GM19372 (cell line): Measurements from ENCODE around the gene MICALL2.
A peak's percentile ranks its signal among the peaks of the same experiment; 100 is the strongest.

Source experiments
- ATAC-seq: cut with Tn5 transposase; IDR thresholded peaks from one replicate; pipeline ENCODE4 v1.9.1; 2021; ENCODE audit warnings: mild to moderate bottlenecking, low read depth, moderate library complexity; ENCODE audit not compliant: unreplicated experiment

The MICALL2 gene

GRCh38 chr7:1458683-1459511 is at the start of gene MICALL2:
Gene MICALL2, minus strand, starts transcription at chr7:1459470. Its CDS starts 144 bp downstream, at chr7:1459326.
- peak; percentile 25 for ATAC-seq

GRCh38 chr7:1508277-1508758 is 49.0 kb upstream of the MICALL2 start:
- no peak for ATAC-seq

- no peak for ATAC-seq
Measured at GRCh38 chr7:1505731-1506550, 46.7 kb upstream of the MICALL2 start.

GRCh38 chr7:1503816-1504775 is 44.8 kb upstream of the MICALL2 start, which contains the start of gene INTS1:
Gene INTS1, minus strand, starts transcription at chr7:1504389. Its CDS starts 429 bp downstream, at chr7:1503960.
- peak; percentile 92 for ATAC-seq

- ATAC-seq: no peak
Measured at GRCh38 chr7:1503390-1503789, 44.1 kb upstream of the MICALL2 start.

GRCh38 chr7:1502845-1503244 is 43.6 kb upstream of the MICALL2 start:
- ATAC-seq: no peak

GRCh38 chr7:1501487-1502270 is 42.4 kb upstream of the MICALL2 start:
- no peak for ATAC-seq

- ATAC-seq: no peak
Measured at GRCh38 chr7:1500064-1500807, 41.0 kb upstream of the MICALL2 start.

- ATAC-seq: no peak
Measured at GRCh38 chr7:1499367-1500029, 40.2 kb upstream of the MICALL2 start.

GRCh38 chr7:1498370-1499305 is 39.4 kb upstream of the MICALL2 start:
- no peak for ATAC-seq

- ATAC-seq: no peak
Measured at GRCh38 chr7:1497293-1497927, 38.1 kb upstream of the MICALL2 start.

- ATAC-seq: no peak
Measured at GRCh38 chr7:1496531-1497292, 37.4 kb upstream of the MICALL2 start.

GRCh38 chr7:1495564-1496242 is 36.4 kb upstream of the MICALL2 start:
- ATAC-seq: no peak

GRCh38 chr7:1494866-1495563 is 35.7 kb upstream of the MICALL2 start:
- ATAC-seq: no peak

- ATAC-seq: no peak
Measured at GRCh38 chr7:1494447-1494846, 35.2 kb upstream of the MICALL2 start.
